Measurements from ENCODE around the gene DCDC2. TPM values are rescaled to one million over a fixed set of nuclear protein-coding genes. Genes with fewer than 3 reads are reported as not detected.
"Not testable (repeated sequence)": the region's sequence is repeated elsewhere in the genome, so short reads cannot be mapped to it uniquely, and the experiment has no call there.

Gene DCDC2
- total RNA-seq, 2 experiments from 2014 or later: 0.14 TPM; not detected in 1

- Mint-ChIP-seq H3K27me3 (peaks cover 20% of the 10 kb centered on the region), H3K27ac (no peak overlapping the region), H3K36me3 (no peaks in the 10 kb centered on the region), H3K4me3 (no peak overlapping the region), H3K9me3 (no peaks in the 10 kb centered on the region), H3K4me1 (no peaks in the 10 kb centered on the region)
- POLR2A ChIA-PET: no interaction called here
- DNase-seq: no peak
- no peak for ATAC-seq (ENCODE audit: low read depth)
Observed at GRCh38 chr6:24327756-24328155, 30.1 kb downstream of the DCDC2 start.

GRCh38 chr6:24325978-24326377, 31.9 kb downstream of the DCDC2 start:
- Mint-ChIP-seq H3K4me1 (no peaks in the 10 kb centered on the region), H3K27ac (no peak overlapping the region), H3K9me3 (no peaks in the 10 kb centered on the region), H3K36me3 (no peaks in the 10 kb centered on the region), H3K27me3 (peaks cover 24% of the 10 kb centered on the region), H3K4me3 (no peak overlapping the region)
- POLR2A ChIA-PET: no interaction called here
- DNase-seq: no peak
- no peak for ATAC-seq (ENCODE audit: low read depth)

- POLR2A ChIA-PET: no interaction called here
- Mint-ChIP-seq H3K4me1 (no peaks in the 10 kb centered on the region), H3K27me3 (peaks cover 24% of the 10 kb centered on the region), H3K9me3 (no peaks in the 10 kb centered on the region), H3K36me3 (no peaks in the 10 kb centered on the region), H3K4me3 (no peak overlapping the region), H3K27ac (no peak overlapping the region)
- ATAC-seq (ENCODE audit: low read depth) (no peak), DNase-seq (no peak)
Observed at GRCh38 chr6:24324617-24325016, 33.2 kb downstream of the DCDC2 start.

GRCh38 chr6:24323632-24324337, 34.1 kb downstream of the DCDC2 start:
- Mint-ChIP-seq H3K4me3 (no peak overlapping the region), H3K27ac (no peak overlapping the region), H3K27me3 (peaks cover 24% of the 10 kb centered on the region), H3K9me3 (no peaks in the 10 kb centered on the region), H3K4me1 (no peaks in the 10 kb centered on the region), H3K36me3 (no peaks in the 10 kb centered on the region)
- no peak for DNase-seq
- POLR2A ChIA-PET: no interaction called here
- no peak for ATAC-seq (ENCODE audit: low read depth)

- Mint-ChIP-seq H3K4me3 (no peak overlapping the region), H3K36me3 (no peaks in the 10 kb centered on the region), H3K27me3 (peaks cover 24% of the 10 kb centered on the region)
Observed at GRCh38 chr6:24322924-24323323, 34.9 kb downstream of the DCDC2 start.

GRCh38 chr6:24322446-24322845, 35.4 kb downstream of the DCDC2 start:
- H3K4me1 Mint-ChIP-seq; H3K9me3 Mint-ChIP-seq; H3K27ac Mint-ChIP-seq; POLR2A ChIA-PET; H3K4me3 Mint-ChIP-seq; ATAC-seq (ENCODE audit: low read depth); H3K36me3 Mint-ChIP-seq; DNase-seq: not testable (repeated sequence)
- H3K27me3 Mint-ChIP-seq: peaks cover 28% of the 10 kb centered on the region

More at GRCh38 chr6:24322924-24323323, 34.9 kb downstream of the DCDC2 start:
- no peaks in the 10 kb centered on the region for H3K4me1 Mint-ChIP-seq
- DNase-seq: no peak
- no peak overlapping the region for H3K27ac Mint-ChIP-seq
- H3K9me3 Mint-ChIP-seq: no peaks in the 10 kb centered on the region
- no peak for ATAC-seq (ENCODE audit: low read depth)
- POLR2A ChIA-PET: no interaction called here

GRCh38 chr6:24321538-24322162, 36.2 kb downstream of the DCDC2 start:
- no peaks in the 10 kb centered on the region for H3K4me1 Mint-ChIP-seq
- no peaks in the 10 kb centered on the region for H3K9me3 Mint-ChIP-seq
- H3K36me3 Mint-ChIP-seq: no peaks in the 10 kb centered on the region
- peaks cover 29% of the 10 kb centered on the region for H3K27me3 Mint-ChIP-seq
- no peak overlapping the region for H3K27ac Mint-ChIP-seq
- POLR2A ChIA-PET: no interaction called here
- ATAC-seq (ENCODE audit: low read depth): no peak
- no peak overlapping the region for H3K4me3 Mint-ChIP-seq
- no peak for DNase-seq

GRCh38 chr6:24313251-24314141, 44.4 kb downstream of the DCDC2 start:
- peaks cover 6% of the 10 kb centered on the region for H3K9me3 Mint-ChIP-seq
- ATAC-seq (ENCODE audit: low read depth) (no peak), DNase-seq (no peak)
- H3K4me3 Mint-ChIP-seq: no peak overlapping the region
- POLR2A ChIA-PET: no interaction called here
- no peak overlapping the region for H3K27ac Mint-ChIP-seq
- H3K36me3 Mint-ChIP-seq: no peaks in the 10 kb centered on the region
- peaks cover 21% of the 10 kb centered on the region for H3K27me3 Mint-ChIP-seq
- no peaks in the 10 kb centered on the region for H3K4me1 Mint-ChIP-seq

- H3K4me3 Mint-ChIP-seq; H3K9me3 Mint-ChIP-seq; H3K27ac Mint-ChIP-seq; POLR2A ChIA-PET; ATAC-seq (ENCODE audit: low read depth); H3K4me1 Mint-ChIP-seq; DNase-seq; H3K36me3 Mint-ChIP-seq: not testable (repeated sequence)
- H3K27me3 Mint-ChIP-seq: peaks cover 19% of the 10 kb centered on the region
Observed at GRCh38 chr6:24311775-24312174, 46.1 kb downstream of the DCDC2 start.

GRCh38 chr6:24307881-24308280, 50.0 kb downstream of the DCDC2 start:
- H3K4me3 Mint-ChIP-seq: no peak overlapping the region
- no peaks in the 10 kb centered on the region for H3K36me3 Mint-ChIP-seq
- H3K27me3 Mint-ChIP-seq: peaks cover 18% of the 10 kb centered on the region
- ATAC-seq (ENCODE audit: low read depth) (no peak), DNase-seq (no peak)
- H3K9me3 Mint-ChIP-seq: peaks cover 6% of the 10 kb centered on the region
- POLR2A ChIA-PET: no interaction called here
- no peak overlapping the region for H3K27ac Mint-ChIP-seq
- H3K4me1 Mint-ChIP-seq: no peaks in the 10 kb centered on the region

- Mint-ChIP-seq H3K27me3 (peaks cover 18% of the 10 kb centered on the region), H3K9me3 (peaks cover 3% of the 10 kb centered on the region), H3K4me3 (no peak overlapping the region), H3K27ac (no peak overlapping the region), H3K36me3 (no peaks in the 10 kb centered on the region), H3K4me1 (no peaks in the 10 kb centered on the region)
- DNase-seq (no peak), ATAC-seq (ENCODE audit: low read depth) (no peak)
- POLR2A ChIA-PET: no interaction called here
Observed at GRCh38 chr6:24306936-24307335, 50.9 kb downstream of the DCDC2 start.

- Mint-ChIP-seq H3K27me3 (peaks cover 17% of the 10 kb centered on the region), H3K36me3 (no peaks in the 10 kb centered on the region), H3K9me3 (no peaks in the 10 kb centered on the region), H3K4me1 (no peaks in the 10 kb centered on the region), H3K4me3 (no peak overlapping the region), H3K27ac (no peak overlapping the region)
- ATAC-seq (ENCODE audit: low read depth) (no peak), DNase-seq (no peak)
- POLR2A ChIA-PET: no interaction called here
Observed at GRCh38 chr6:24306038-24306437, 51.8 kb downstream of the DCDC2 start.

GRCh38 chr6:24296944-24297343, 60.9 kb downstream of the DCDC2 start:
- no peak for DNase-seq
- Mint-ChIP-seq H3K9me3 (peaks cover 9% of the 10 kb centered on the region), H3K4me3 (no peak overlapping the region), H3K27ac (no peak overlapping the region), H3K4me1 (no peaks in the 10 kb centered on the region), H3K27me3 (peaks cover 3% of the 10 kb centered on the region), H3K36me3 (no peaks in the 10 kb centered on the region)
- no peak for ATAC-seq (ENCODE audit: low read depth)
- POLR2A ChIA-PET: no interaction called here

- POLR2A ChIA-PET; H3K9me3 Mint-ChIP-seq; ATAC-seq (ENCODE audit: low read depth): not testable (repeated sequence)
Observed at GRCh38 chr6:24293852-24294251, 64.0 kb downstream of the DCDC2 start.

More at GRCh38 chr6:24293852-24294251, 64.0 kb downstream of the DCDC2 start:
- not testable (repeated sequence) for H3K4me1 Mint-ChIP-seq, H3K36me3 Mint-ChIP-seq, DNase-seq, H3K27ac Mint-ChIP-seq, H3K4me3 Mint-ChIP-seq, H3K27me3 Mint-ChIP-seq

All from activated naive CD8-positive, alpha-beta T cell treated with anti-CD3 and anti-CD28 coated beads, Interleukin-2, amount 10 ng/mL, durations not matched to agents 7 days and 5 days (primary cell).